ENCODE data around the gene MIPEP. TPM values are rescaled to one million over a fixed set of nuclear protein-coding genes. Genes with fewer than 3 reads are reported as not detected.

MIPEP gene
- total RNA-seq, 2 experiments from 2014 or later: 3.9 to 4.8 TPM

GRCh38 chr13:23729531-23729930 lies 159.7 kb downstream of the MIPEP start:
- intact Hi-C loops (cut with DNase I, micrococcal nuclease): no loop called here
- H3K27me3 Mint-ChIP-seq: no peaks in the 10 kb centered on the region
- ATAC-seq (ENCODE audit: poor library complexity) (no peak), DNase-seq (no peak)
- H3K4me1 ChIP-seq (ENCODE audit: insufficient read depth, low read length): no peaks in the 10 kb centered on the region
- H3K27me3 ChIP-seq (ENCODE audit: control insufficient read depth in 1 of 2, insufficient read depth in 2 of 2, low read length in 2 of 2): no peaks in the 10 kb centered on the region
- H3K9me3 ChIP-seq (ENCODE audit: control insufficient read depth in 1 of 2, insufficient read depth in 1 of 2, low read length in 2 of 2): no peaks in the 10 kb centered on the region
- H3K9me3 Mint-ChIP-seq: no peaks in the 10 kb centered on the region
- ChIA-PET POLR2A (no interaction called here), CTCF (no interaction called here)
- peaks cover 33% of the 10 kb centered on the region for H3K36me3 Mint-ChIP-seq (ENCODE audit: low read depth)
- no peaks in the 10 kb centered on the region for H3K4me1 Mint-ChIP-seq (ENCODE audit: low read depth)
- no peak overlapping the region for H3K4me3 Mint-ChIP-seq
- H3K27ac ChIP-seq (ENCODE audit: low read depth in 1 of 2, low read length in 2 of 2): no peak overlapping the region
- no peak overlapping the region for H3K4me3 ChIP-seq (ENCODE audit: low read length)
- no peak for TF ChIP-seq CTCF (IDR thresholded peaks at IDR 0.05)
- peaks cover 7% of the 10 kb centered on the region for H3K36me3 ChIP-seq (ENCODE audit: insufficient read depth, low read length)
- no peak overlapping the region for H3K27ac Mint-ChIP-seq

GRCh38 chr13:23728807-23729206 lies 160.4 kb downstream of the MIPEP start:
- Mint-ChIP-seq H3K36me3 (ENCODE audit: low read depth) (peaks cover 33% of the 10 kb centered on the region), H3K27ac (no peak overlapping the region), H3K27me3 (no peaks in the 10 kb centered on the region), H3K4me3 (no peak overlapping the region), H3K9me3 (no peaks in the 10 kb centered on the region), H3K4me1 (ENCODE audit: low read depth) (no peaks in the 10 kb centered on the region)
- POLR2A ChIA-PET: no interaction called here
- no peak overlapping the region for H3K4me3 ChIP-seq (ENCODE audit: low read length)
- no peak for DNase-seq
- intact Hi-C loops (cut with DNase I, micrococcal nuclease): no loop called here
- H3K36me3 ChIP-seq (ENCODE audit: insufficient read depth, low read length): peaks cover 7% of the 10 kb centered on the region
- H3K27ac ChIP-seq (ENCODE audit: low read depth in 1 of 2, low read length in 2 of 2): no peak overlapping the region
- no peaks in the 10 kb centered on the region for H3K27me3 ChIP-seq (ENCODE audit: control insufficient read depth in 1 of 2, insufficient read depth in 2 of 2, low read length in 2 of 2)
- no peak for TF ChIP-seq CTCF (IDR thresholded peaks at IDR 0.05)
- ATAC-seq (ENCODE audit: poor library complexity): no peak
- CTCF ChIA-PET: no interaction called here
- no peaks in the 10 kb centered on the region for H3K4me1 ChIP-seq (ENCODE audit: insufficient read depth, low read length)
- no peaks in the 10 kb centered on the region for H3K9me3 ChIP-seq (ENCODE audit: control insufficient read depth in 1 of 2, insufficient read depth in 1 of 2, low read length in 2 of 2)

- Mint-ChIP-seq H3K27me3 (no peaks in the 10 kb centered on the region), H3K4me3 (no peak overlapping the region), H3K36me3 (ENCODE audit: low read depth) (peaks cover 18% of the 10 kb centered on the region), H3K27ac (no peak overlapping the region), H3K4me1 (ENCODE audit: low read depth) (no peaks in the 10 kb centered on the region), H3K9me3 (no peaks in the 10 kb centered on the region)
- Histone ChIP-seq H3K4me3 (ENCODE audit: low read length) (no peak overlapping the region), H3K27ac (ENCODE audit: low read depth in 1 of 2, low read length in 2 of 2) (no peak overlapping the region), H3K36me3 (ENCODE audit: insufficient read depth, low read length) (peaks cover 7% of the 10 kb centered on the region), H3K27me3 (ENCODE audit: control insufficient read depth in 1 of 2, insufficient read depth in 2 of 2, low read length in 2 of 2) (no peaks in the 10 kb centered on the region), H3K9me3 (ENCODE audit: control insufficient read depth in 1 of 2, insufficient read depth in 1 of 2, low read length in 2 of 2) (no peaks in the 10 kb centered on the region), H3K4me1 (ENCODE audit: insufficient read depth, low read length) (no peaks in the 10 kb centered on the region)
- no peak for DNase-seq
- TF ChIP-seq CTCF (IDR thresholded peaks at IDR 0.05): no peak
- CTCF ChIA-PET: no interaction called here
- intact Hi-C loops (cut with DNase I, micrococcal nuclease): no loop called here
- ATAC-seq (ENCODE audit: poor library complexity): no peak
- POLR2A ChIA-PET: no interaction called here
Observed at GRCh38 chr13:23725922-23726321, 163.3 kb downstream of the MIPEP start.
